Dedifferentiated amniotic fluid mesenchymal stem cell (primary cell): ENCODE results near the gene TNS1.

Source experiments
- DNase-seq: peaks from one replicate; pipeline ENCODE4 v3.0.0-alpha.2; 2016; ENCODE audit errors: extremely low spot score

Gene TNS1

DNA sequence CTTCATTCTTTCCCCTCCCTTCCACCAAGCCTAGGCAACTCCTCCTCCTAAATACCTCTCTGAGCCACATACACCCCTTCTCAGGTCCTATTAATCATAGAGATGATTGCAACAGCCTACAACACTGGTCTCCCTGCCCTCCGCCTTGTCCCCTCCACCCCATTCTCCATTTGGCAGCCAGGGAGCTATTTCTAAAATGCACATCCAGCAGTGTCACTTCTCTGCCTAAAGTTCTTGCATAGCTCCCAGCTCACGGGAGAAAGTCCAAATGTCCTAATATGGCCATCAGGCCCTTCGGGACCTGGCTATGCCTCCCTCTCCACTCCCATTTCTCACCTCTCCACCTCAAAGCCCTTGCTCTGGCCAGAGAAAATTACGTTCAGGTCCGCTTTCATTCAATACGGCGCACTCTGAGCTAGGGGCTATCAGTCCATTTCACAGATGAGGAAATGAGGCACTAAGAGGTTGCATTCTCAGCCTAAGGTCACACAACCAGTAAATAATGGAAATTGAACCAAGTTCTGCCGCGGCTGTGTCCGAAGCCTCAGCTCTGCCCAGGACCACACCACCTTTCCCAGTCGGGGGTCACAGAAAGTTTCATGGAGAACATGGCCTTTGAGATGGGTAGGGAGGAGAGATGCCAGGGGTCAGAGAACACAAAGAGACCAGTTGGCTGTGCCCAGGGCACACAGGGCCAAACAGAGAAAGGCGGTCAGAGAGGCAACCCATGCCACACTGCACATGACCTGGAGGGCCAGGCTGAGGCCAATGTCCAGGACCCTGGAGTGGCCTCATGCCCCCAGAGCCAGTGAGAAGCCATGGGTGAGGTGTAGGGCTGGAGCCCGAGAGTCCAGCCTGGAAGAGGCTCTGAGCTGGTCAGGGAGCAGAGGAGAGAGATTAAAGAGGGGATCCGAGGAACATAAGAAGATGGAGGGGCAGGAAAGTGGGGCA, 72.8 kb downstream of the TNS1 start:
- DNase-seq, result no peak

DNA sequence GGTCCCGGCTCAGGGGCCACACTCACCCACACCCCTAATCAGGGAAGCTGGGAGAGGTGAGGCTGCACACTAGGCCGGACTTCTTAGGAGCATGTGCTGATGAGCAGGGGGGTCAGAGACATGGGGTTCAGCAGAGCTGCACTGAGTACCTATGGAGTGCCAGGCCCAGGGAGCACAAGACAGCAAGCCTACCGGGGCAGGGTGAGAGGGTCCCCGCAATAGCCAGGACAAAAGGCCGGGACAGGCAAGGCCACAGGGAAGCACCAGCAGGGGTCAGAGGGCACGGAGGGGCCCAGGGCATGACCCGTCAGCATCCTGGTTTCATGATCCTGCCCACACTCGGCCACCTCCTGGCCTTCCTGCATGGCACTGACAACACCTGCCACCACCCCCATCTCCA, 73.5 kb downstream of the TNS1 start:
- DNase-seq, result no peak

DNA sequence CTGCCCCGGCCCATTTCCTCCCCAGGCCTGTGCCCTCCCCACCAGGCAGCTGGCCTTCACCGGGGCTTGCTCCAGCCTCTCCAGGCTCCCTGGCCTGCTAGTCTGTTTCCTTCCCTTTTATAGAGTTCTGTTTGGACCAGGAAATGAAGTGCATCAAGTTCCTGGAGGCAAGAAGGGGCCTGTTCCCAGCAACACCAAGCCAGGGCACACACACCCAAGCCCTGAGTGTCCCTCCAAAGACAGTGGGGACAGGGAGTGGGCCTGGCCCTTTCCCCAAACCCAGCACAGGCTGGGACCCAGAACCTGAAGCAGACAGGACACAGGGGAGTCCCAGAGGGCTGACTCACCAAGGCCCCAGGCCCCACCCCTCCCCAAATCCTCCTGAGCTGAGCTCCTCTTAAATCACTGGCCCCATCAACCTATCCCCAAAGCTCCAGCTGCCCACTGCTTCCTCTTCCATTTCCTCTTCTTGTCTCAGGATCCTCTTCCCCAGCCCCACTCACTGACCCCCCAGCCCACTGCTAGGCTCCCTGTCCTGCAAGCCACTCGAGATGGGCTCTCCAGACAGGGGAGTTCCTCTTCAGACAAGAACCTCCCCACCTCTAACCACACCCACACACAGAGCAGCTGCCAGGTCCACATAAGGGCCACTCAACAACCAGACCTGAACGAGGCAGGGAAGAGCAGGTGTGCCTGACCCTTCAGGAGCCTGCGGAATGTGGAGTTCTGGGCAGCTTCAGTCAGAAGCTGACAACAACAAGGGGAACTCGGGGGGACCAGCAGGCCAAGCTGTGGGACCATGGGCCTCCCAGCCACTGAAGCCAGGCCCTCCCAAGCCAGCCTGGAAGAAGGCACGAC, 74.2 kb downstream of the TNS1 start:
- DNase-seq, result no peak

DNA sequence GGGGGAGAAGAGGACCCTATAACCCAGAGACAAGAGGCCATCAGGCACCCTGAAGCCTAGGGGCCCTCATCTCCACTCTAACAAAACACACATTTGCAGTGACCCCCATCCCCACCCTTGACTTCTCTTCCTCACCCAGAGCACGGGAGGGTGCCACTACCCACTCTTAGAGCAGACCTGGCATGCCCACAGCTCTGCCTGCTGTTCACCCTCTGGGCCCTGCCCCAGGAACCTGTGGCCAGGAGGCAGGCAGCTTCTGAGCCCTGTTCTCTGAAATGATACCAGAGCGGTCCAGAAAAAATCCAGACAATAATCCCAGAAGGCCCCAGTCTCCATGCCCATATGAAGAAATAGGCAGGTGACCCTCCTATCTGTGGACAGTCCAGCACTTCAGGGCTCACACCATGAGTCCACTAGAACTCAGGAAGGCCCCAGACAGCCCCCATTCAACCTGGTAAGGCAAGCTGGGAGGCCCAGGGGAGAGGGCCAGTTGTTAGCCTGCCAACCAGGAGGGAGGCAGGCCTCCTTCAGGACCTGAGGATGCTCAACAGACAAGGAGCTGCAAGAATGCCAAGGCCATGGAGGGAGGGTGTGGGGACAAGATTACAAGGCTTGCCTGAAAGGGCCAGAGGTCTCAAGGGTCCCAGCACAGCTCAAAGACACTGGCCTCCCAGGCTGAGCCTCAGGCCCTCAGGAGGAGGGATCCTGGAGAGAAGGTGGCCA, 75.0 kb downstream of the TNS1 start:
- no peak for DNase-seq

DNA sequence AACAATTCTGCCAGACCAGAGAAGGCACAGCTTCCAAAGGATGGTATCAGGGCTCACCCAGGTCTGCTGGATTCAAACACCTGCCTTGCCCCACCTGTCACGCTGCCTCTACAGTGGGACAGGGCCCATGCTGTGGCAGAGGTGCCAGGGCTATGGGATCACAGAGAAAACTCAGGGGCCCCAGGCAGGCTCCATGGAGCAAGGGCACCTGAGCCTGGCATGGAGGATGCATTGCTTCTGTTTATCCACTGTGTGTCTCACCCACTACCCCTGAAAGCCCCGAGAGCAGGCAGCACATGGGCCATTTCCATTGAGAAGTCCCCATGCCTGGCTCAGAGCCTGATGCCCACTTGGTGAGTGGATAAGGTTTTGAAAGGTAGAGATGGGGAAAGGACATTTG, 76.0 kb downstream of the TNS1 start:
- DNase-seq, result no peak

DNA sequence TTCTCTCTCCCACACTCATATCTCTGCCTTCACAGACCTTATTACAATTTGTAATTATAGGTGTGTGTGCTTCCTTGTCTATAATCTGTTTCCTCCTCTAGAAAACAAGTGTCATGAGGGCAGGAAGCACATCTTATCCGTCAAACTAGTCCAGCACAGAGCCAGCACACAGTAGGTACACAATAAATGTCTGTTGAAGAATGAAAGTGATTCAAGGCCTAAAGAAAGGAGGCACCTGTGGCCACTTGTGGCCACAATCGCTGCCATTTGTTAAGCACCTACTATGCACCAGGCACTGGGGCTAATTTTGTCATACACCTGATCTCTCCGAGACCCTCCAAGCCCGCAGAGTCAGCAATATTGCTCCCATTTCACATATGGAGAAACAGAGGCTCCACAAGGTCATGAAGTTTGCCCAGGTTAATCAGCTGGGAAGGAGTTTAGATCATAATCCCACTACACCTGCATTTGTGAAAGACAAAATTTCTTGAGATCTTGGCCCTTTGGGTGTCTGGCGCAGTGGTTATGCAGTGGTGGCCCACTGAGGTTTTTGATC, 78.4 kb downstream of the TNS1 start:
- DNase-seq, result no peak

DNA sequence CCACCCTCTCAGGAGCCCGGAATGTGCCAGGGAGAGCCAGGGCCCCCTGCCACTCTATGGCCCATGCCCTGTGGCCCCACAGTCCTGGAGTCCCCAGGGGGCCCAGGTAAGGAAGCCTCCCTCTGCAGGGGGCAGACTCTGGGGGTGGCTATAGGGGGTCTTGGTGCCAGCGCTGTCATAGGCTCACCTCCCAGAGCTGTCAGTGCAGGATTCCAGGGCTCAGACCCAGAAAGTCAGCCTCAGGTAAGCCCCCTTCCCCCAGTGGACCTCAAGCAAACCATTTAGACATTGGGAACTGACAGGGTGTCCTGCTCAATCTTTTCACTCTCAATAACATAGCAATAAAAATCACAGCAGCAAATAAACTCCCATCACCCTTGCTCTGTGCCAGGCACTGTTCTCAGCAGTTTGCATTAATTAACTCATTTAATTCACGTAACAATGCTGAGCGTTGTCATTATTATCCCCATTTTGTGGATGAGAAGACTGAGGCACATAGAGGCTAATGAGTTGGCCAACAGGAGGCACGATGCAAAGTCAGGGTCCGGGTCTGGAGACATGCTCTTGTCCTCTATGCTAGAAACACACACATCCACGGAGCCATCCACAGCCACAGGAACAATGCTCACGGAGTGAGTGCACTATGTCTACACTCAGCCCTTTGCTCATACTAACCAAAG, 79.6 kb downstream of the TNS1 start:
- DNase-seq, result no peak

DNA sequence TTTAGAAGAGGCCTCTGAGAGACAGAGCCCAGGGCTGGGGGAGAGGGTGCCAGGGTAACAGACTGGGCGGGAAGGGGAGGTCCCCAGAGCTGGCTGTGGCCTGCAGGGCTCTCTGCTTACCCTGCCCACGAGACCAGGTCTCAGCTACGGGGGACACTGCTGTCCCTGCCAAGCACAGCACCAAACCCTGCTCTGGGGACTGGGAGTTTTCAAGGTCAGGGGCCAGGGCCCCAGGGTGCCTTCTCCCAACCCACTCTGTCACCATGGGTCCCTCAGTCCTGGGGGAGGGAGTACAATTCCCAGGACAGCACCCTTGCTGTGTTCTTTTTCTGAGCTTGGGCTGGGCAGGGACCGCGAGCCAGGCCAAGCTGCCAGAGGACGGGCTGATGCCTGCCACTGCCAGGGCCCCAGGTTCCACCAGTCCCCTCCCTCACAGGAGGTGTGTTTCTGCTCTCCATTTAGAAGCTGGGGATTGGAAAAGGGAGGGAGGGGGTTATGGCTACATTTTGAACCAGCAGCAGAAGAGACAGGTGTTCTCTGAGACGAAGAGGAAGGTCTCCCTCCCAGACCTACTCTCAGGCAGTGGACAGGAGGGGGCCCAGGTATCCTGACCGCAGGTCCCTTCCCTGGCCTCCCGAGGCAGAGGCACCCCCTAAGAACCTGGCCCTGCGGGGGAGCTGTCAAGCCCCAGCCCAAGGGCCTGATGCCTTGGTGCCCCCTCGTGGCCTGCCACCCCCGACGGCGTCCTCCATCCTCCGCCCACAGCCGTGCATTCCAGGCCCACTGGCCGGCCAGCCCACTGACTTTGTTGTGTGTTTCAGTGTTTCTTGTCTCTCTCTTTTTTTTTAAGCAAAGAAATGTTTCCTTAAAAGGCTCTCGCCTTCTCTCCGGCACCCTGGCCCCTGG, 80.4 kb downstream of the TNS1 start:
- DNase-seq, result no peak

DNA sequence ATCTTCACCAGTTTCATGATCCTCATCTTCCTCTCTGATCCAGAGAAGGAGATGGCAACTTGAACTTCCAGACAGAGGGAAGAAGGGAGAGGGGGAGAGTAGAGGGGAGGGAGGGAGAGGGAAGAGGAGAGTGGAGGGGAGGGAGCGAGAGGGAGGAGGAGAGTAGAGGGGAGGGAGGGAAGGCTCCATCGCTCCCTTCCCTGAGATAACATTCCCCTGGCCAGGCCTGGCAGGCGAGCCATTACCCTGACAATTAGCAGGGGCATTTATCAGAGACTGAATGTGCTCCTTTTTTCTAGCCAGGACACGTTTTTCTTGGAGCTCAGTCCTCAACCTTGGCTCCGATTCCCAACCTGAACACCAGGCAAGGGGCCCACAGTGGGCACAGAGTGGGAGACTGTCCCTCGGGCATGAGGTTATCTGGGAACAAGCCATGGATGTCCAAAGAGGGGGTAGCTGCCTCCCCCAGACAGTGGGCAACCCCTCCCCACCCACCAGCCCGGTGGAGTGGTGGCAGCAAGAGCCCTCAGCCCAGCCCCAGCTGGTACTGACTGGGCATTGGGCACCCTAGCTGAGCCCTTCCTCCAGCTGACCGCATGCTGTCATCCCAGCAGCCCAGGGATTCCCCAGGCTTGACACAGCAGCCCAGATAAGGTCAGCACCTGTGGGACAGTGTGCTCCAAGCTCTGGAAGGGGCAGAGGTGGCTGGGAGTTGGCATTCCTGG, 81.8 kb downstream of the TNS1 start:
- no peak for DNase-seq

DNA sequence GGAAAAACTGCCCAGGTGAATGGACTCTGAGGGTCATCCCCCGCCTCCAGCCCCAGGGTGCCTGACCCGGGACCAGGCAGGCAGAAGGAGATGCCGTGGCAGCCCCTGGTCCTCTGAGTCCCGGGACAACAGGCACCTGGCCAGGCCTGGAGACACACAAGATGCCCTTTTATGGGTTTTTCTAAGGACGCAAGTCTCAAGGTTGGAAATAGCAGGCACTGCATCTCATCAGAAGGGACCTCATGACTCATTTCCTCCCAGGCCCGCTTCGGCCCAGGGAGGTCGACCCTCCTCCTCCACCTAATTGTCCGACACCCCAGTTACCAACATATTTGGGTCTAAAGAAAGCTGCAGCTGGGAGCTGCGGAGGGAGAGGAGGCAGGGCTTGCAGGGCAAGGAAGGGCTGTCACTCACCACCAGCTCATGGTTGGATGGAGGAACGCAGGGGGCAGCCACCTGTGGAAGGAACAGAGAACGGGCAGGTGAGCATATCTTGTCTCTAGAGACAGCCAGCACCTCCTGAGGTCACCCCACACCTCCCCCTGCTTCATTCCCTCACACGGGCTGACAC, 82.9 kb downstream of the TNS1 start:
- DNase-seq, result no peak

DNA sequence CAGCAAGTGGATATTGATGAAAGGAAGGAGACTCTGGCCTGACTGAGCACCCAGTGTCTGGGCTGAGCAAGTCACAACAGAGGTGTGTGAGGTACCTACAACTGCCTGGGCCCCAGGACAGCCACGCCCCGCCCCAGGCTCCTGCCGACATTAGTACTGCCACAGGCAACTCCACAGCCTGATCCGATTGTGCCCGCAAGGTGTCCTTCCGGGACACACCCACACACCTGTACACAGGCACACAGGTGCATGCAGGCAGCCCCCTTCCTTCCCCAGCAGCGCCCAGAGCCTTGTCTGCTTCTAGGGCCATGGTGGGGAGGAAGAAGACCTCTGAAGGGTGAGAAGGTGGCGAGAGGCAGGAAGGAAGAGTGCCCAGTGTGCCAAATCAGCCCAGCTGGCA, 83.6 kb downstream of the TNS1 start:
- no peak for DNase-seq

DNA sequence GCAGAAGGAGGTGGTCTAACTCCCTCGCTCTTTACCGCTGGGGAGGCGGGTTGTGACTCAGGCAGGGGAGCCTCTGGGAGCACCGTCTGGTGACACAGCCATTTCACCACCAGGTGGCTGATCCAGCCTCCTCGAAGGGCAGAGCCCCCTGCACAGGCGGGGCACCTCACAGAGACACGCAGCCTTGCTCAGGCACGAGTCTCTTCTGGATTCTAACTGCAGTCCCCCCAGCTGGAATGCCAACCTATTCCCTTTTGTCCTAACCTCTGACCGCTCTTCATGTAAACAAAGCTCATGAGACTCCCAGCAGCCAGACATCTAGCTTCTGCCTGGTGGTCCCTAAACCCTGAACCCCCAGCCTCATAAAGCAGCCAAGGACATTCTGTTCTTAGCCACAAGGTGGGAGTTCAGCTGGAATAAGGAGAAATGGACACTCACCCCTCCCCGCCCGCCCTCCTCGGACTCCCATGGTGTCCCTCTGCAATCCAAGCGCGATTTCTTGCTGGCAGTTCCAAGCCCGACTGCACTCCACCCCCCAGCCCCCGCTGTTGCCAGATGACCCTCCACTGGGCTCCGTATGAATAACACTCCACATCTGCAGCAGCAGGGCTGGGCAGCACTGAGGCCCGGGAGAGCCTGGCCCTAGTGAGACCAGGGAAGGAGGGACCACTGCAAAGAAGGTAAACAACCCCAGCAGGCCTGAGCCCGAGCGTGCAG, 84.3 kb downstream of the TNS1 start:
- DNase-seq, result no peak

DNA sequence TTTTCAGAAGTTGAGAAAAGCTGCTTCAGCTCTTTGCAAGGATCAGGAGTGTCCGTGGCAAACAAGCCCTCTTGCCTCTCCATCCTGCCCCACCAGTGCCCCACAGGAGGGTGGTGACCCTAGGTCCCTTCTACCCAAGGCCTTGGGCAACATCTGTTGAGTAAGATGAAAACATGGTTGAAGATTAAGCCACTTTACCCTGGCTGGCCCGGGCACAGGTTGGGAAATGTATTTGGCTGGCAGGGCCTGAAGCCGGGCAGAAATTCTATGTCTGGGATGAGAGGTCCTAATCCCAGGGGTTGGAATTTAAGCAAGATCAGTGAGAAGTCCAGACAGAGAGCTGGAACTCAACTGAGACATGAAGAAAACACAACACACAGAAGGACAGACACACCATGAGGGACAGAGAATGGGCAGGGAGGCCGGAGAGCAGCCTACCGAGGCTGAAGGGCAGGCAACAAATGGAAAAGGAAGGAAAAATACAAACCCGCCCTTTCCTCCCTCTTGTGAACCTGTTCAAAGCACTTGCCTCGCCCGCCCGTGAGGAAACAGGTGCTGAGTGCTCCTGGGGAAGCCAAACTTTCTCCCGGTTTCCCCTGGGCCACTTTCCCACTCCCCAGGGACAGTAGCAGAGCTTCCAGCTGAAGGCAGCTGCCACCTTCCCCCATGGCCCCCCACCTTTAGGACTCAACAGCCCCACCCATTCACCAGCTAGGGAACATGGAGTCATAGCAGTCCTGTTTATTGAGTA, 86.1 kb downstream of the TNS1 start:
- no peak for DNase-seq

DNA sequence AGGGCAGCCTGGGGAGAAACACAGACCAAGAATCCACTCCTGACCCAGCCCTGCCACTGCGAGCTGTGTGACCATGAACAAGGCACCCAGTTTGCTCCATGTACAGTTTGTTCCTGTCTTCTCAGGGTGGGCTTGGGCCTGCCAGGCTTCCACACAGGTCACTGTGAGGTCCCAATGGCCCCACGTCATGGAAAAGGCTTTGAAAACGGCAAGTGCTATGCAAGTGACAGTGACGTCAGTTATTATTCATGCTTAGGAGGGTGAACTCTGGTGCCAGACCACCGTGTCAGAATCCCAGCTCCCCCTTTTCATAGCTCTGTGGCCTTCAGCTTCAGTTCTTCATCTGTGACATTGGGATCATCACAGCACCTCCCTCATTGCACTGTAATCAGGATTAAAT, 87.1 kb downstream of the TNS1 start:
- DNase-seq, result no peak

DNA sequence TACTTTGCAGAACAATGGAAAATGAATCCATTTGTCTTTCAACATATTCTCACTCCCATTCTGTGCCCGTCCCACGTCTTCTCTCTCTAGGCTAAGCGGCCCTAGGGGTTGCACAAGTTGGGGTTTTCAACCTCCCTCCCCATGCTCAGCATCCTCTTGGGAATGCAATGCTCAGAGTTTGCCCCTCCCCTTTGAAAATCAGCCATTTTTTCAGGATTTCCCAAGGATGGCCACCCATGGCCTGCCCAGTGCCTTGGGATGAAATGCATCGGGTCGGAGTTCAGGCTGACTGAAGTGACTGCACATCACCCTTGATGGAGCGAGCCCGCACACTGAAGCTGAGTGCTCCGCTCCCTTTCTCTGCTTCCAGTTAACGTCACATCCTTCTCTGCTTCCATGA, 87.9 kb downstream of the TNS1 start:
- DNase-seq, result no peak

DNA sequence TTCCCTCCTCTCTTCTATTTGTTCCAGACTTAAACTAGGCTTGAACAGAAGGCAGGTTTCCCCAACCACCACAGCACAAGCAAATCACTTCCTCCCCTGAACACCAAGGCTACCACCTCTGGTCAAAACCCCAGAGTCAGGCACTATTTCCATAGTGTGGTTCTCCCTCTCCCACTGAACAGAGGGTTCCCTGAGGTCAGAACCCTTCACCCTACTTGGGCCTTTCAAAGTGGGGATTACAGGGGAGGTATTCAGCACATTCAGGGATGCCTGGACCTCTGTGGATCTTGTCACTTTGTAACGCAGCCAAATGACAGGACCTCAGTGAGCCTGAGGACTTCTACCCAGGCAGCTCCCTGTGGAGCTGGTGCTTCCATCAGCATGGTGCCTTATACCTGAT, 88.7 kb downstream of the TNS1 start:
- no peak for DNase-seq

DNA sequence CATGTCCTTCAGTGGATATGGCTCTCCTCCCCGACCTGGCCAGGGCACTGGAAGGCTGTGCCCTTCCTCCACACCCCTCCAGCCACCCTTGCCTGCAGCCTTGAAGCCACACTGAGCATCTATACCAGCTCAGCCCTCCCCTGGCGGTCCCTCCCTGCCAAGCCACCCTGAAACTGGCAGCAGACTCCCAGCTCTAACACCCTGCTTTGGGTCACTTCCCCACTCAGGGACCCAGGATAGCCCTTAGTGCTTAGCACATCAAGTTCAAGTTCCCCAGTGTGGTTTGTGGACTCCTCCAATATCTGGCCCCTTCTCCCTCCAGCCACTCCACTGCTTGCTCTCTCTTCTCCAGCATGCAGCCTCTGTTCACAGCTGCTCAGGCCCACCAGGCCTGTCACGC, 89.4 kb downstream of the TNS1 start:
- DNase-seq, result no peak
